Tibial nerve (tissue), 3 donors: ENCODE results near the gene ZNF653.

Experiments used
- CTCF ChIP-seq, 5 experiments: fragments of 200-600 bp in 3 of 5; fragments of 450-650 bp in 2 of 5; sonication (generic) in 3 of 5; IDR thresholded peaks; one replicate each; pipeline ENCODE4 v1.5.1; 2016 to 2019; ENCODE audit warnings: antibody characterized with exemption in 5 of 5, mild to moderate bottlenecking in 3 of 5, moderate library complexity in 2 of 5
- POLR2A ChIP-seq, 2 donors: fragments of 450-650 bp; IDR thresholded peaks; one replicate each; pipeline ENCODE4 v1.6.1; 2017; ENCODE audit warnings: antibody characterized with exemption in 2 of 2, mild to moderate bottlenecking in 2 of 2, moderate library complexity in 2 of 2

- no peak for TF ChIP-seq CTCF (IDR thresholded peaks at IDR 0.05)
- TF ChIP-seq POLR2A (IDR thresholded peaks at IDR 0.05): no peak
Observed at GRCh38 chr19:11530432-11530831, 24.8 kb upstream of the ZNF653 start.
